Right lobe of liver (tissue), 4 donors: ENCODE results near the gene GAS5.

Experiments used
- CTCF ChIP-seq, 4 donors: fragments of 200-600 bp in 3 of 4; fragments of 450-650 bp in 1 of 4; IDR thresholded peaks; one replicate each; pipeline versions ENCODE4 v1.5.1 to v1.8.0; 2016 to 2022; ENCODE audit warnings: antibody characterized with exemption in 4 of 4, mild to moderate bottlenecking in 2 of 4
- POLR2A ChIP-seq: fragments of 450-650 bp; IDR thresholded peaks from one replicate; pipeline ENCODE4 v1.6.1; 2017; ENCODE audit warnings: antibody characterized with exemption, mild to moderate bottlenecking
- donor health status: DM: no; HTN: no; CAD: no.
- donor health status: DM: no; HTN: no; CAD: no.
- donor health status: DM: no; HTN: yes; CAD: no.

- no peak for TF ChIP-seq CTCF (IDR thresholded peaks at IDR 0.05)
- TF ChIP-seq POLR2A, result no peak
Measured at GRCh38 chr1:173884701-173885100, 16.9 kb upstream of the GAS5 start.
